SK-N-SH treated with all-trans-retinoic acid at 6 μM for 48 hours (cell line): ENCODE data around the gene INAVA.

Experiments used
- ARNTL ChIP-seq: fragments of 450-650 bp; formaldehyde crosslinking; IDR thresholded peaks from 2 replicates; pipeline ENCODE4 v1.5.0; 2020; ENCODE audit warnings: low read depth, mild to moderate bottlenecking, moderate library complexity, borderline replicate concordance
- ESRRG ChIP-seq: fragments of 250-450 bp; sonication (Bioruptor Pico); IDR thresholded peaks from 2 replicates; pipeline ENCODE4 v1.6.1; 2021; ENCODE audit warnings: mild to moderate bottlenecking
- RARB ChIP-seq: fragments of 250-450 bp; sonication (Bioruptor Pico); IDR thresholded peaks from 2 replicates; pipeline ENCODE4 v1.8.0; 2021; ENCODE audit warnings: mild to moderate bottlenecking, moderate library complexity
- ZNF8 ChIP-seq: fragments of 450-650 bp; formaldehyde crosslinking; IDR thresholded peaks from 2 replicates; pipeline ENCODE4 v1.5.0; 2020; ENCODE audit warnings: mild to moderate bottlenecking, moderate library complexity
- TF ChIP-seq, protein P1 (sequence below): fragments of 250-450 bp; sonication (Bioruptor Pico); IDR thresholded peaks from 2 replicates; pipeline ENCODE4 v1.8.0; 2020; ENCODE audit warnings: mild to moderate bottlenecking, moderate library complexity, borderline replicate concordance

DNA sequence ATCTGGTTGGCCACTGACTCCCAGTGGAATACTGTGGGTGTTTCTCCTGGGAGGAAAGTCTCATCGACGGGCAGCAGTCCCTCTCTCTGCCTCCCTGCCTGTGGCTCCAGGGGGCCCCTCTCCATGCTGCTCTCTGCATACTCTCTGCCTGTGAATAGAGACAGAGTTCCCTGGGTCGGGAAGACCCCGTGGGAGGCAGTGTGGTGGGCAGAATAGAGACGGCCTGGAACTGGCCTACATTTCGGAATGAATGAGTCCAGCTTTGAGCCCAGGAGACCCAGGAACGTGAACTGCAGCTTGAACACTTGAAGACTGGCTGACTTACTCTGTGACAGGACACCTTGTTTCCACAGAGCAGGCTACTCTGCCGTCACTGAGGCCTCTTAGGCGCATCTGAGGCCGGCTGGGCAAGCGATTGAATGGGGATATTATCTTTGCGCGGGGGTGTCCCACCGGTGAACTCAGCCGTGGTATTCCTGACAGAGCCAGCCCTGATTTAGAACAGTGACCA lies 64.8 kb downstream of the INAVA start:
- TF ChIP-seq, protein P1, sequence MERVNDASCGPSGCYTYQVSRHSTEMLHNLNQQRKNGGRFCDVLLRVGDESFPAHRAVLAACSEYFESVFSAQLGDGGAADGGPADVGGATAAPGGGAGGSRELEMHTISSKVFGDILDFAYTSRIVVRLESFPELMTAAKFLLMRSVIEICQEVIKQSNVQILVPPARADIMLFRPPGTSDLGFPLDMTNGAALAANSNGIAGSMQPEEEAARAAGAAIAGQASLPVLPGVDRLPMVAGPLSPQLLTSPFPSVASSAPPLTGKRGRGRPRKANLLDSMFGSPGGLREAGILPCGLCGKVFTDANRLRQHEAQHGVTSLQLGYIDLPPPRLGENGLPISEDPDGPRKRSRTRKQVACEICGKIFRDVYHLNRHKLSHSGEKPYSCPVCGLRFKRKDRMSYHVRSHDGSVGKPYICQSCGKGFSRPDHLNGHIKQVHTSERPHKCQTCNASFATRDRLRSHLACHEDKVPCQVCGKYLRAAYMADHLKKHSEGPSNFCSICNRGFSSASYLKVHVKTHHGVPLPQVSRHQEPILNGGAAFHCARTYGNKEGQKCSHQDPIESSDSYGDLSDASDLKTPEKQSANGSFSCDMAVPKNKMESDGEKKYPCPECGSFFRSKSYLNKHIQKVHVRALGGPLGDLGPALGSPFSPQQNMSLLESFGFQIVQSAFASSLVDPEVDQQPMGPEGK (CRISPR knock-in tag), result no peak
- TF ChIP-seq ZNF8 (CRISPR knock-in tag) (no peak), RARB (CRISPR knock-in tag) (no peak), ESRRG (CRISPR knock-in tag) (no peak), ARNTL (CRISPR knock-in tag) (no peak)
